Gastrocnemius medialis (tissue), 4 donors: ENCODE measurements around the gene F5. TPM values are rescaled to one million over a fixed set of nuclear protein-coding genes. Genes with fewer than 3 reads are reported as not detected.

Source experiments
- ATAC-seq, 2 donors: fragments of 150-250 bp; one replicate each; pipeline ENCODE4 v1.9.1; 2016
- DNase-seq, 2 donors: peaks; one replicate each; pipeline ENCODE4 v3.0.0-alpha.2; 2019
- H3K27ac ChIP-seq, 4 donors: fragments of 200-600 bp; sonication (generic); 1 replicate in 1 of 4; 2 replicates in 3 of 4; pipeline ENCODE4 v1.5.1; 2016 to 2018; ENCODE audit warnings: mild to moderate bottlenecking in 2 of 4, moderate library complexity in 1 of 4
- H3K27me3 ChIP-seq, 3 donors: fragments of 200-600 bp; sonication (generic) in 2 of 3; 1 replicate in 1 of 3; 2 replicates in 2 of 3; pipeline versions ENCODE4 v1.5.1 to v1.6.0; 2016 to 2019; ENCODE audit warnings: mild to moderate bottlenecking in 1 of 3, moderate library complexity in 1 of 3
- H3K36me3 ChIP-seq, 2 donors: fragments of 200-600 bp; sonication (generic) in 1 of 2; one replicate each; pipeline ENCODE4 v1.5.1; 2017 to 2018
- H3K4me1 ChIP-seq, 2 donors: fragments of 200-600 bp; sonication (generic) in 1 of 2; one replicate each; pipeline ENCODE4 v1.5.1; 2016 to 2017; ENCODE audit warnings: mild to moderate bottlenecking in 2 of 2
- H3K4me3 ChIP-seq, 4 donors: fragments of 200-600 bp; sonication (generic) in 3 of 4; 1 replicate in 1 of 4; 2 replicates in 3 of 4; pipeline ENCODE4 v1.5.1; 2016 to 2019; ENCODE audit warnings: mild to moderate bottlenecking in 2 of 4
- H3K9me3 ChIP-seq, 3 donors: fragments of 200-600 bp; sonication (generic) in 2 of 3; 1 replicate in 1 of 3; 2 replicates in 2 of 3; pipeline ENCODE4 v1.5.1; 2016 to 2019
- POLR2A ChIP-seq, 2 donors: fragments of 450-650 bp; IDR thresholded peaks; one replicate each; pipeline ENCODE4 v1.6.1; 2017; ENCODE audit warnings: antibody characterized with exemption in 2 of 2, mild to moderate bottlenecking in 2 of 2, moderate library complexity in 2 of 2
- in situ Hi-C, 4 donors: fragments of 200-750 bp; cut with MboI; loops; one replicate each; pipeline versions ENCODE4 v1.15.0 to v1.8.0; 2017; ENCODE audit warnings: low sequenced_read_pairs in 4 of 4
- intact Hi-C: fragments of 100-400 bp; cut with DNase I; formaldehyde crosslinking; loops from one replicate; pipeline ENCODE4 v1.15.1; 2023; ENCODE audit warnings: low total_unique reads
- total RNA-seq, 4 donors: library from RNA; depleted of rRNA; stranded (reverse); fragments of >200 nt; gene quantifications; one replicate each; pipeline versions ENCODE4 v1.1.0 to v1.2.3, GENCODE V29; 2016
- TF ChIP-seq, protein P1 (sequence below), 5 experiments: fragments of 450-650 bp in 3 of 5; fragments of 200-600 bp in 2 of 5; sonication (generic) in 2 of 5; IDR thresholded peaks in 4 of 5; conservative IDR thresholded peaks in 1 of 5; 1 replicate in 4 of 5; 2 replicates in 1 of 5; pipeline ENCODE4 v1.5.1; 2016 to 2019; ENCODE audit warnings: antibody characterized with exemption in 5 of 5, mild to moderate bottlenecking in 3 of 5, moderate library complexity in 3 of 5

F5 gene
- total RNA-seq, 4 donors from 2014 or later: 0.07 to 0.68 (median 0.22) TPM

DNA sequence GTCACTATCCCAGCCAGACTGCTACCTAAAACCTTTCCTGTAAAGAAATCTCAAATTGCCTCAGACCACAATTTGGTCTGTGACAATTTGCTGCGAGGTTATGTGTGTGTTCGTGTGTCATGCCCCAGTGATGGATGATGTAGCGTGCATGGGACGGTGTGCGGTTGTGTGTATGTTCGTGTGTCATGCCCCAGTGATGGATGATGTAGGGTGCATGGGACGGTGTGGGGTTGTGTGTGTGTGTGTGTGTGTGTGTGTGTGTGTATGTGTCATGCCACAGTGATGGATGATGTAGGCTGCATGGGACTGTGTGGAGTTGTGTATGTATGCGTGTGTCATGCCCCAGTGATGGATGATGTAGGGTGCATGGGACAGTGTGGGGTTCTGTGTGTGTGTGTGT is 34.3 kb upstream of the F5 start:
- ATAC-seq (no peak), DNase-seq (no peak)
- Histone ChIP-seq H3K36me3 (no peaks in the 10 kb centered on the region), H3K27ac (no peak overlapping the region), H3K27me3 (no peaks in the 10 kb centered on the region), H3K9me3 (no peaks in the 10 kb centered on the region), H3K4me1 (no peaks in the 10 kb centered on the region), H3K4me3 (no peak overlapping the region)
- TF ChIP-seq, protein P1, sequence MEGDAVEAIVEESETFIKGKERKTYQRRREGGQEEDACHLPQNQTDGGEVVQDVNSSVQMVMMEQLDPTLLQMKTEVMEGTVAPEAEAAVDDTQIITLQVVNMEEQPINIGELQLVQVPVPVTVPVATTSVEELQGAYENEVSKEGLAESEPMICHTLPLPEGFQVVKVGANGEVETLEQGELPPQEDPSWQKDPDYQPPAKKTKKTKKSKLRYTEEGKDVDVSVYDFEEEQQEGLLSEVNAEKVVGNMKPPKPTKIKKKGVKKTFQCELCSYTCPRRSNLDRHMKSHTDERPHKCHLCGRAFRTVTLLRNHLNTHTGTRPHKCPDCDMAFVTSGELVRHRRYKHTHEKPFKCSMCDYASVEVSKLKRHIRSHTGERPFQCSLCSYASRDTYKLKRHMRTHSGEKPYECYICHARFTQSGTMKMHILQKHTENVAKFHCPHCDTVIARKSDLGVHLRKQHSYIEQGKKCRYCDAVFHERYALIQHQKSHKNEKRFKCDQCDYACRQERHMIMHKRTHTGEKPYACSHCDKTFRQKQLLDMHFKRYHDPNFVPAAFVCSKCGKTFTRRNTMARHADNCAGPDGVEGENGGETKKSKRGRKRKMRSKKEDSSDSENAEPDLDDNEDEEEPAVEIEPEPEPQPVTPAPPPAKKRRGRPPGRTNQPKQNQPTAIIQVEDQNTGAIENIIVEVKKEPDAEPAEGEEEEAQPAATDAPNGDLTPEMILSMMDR (IDR thresholded peaks at IDR 0.05 in 4 of 5, conservative IDR thresholded peaks at IDR 0.05 in 1 of 5): no peak
- TF ChIP-seq POLR2A (IDR thresholded peaks at IDR 0.05): no peak
- in situ Hi-C loops: no loop called here
- intact Hi-C loops: no loop called here

DNA sequence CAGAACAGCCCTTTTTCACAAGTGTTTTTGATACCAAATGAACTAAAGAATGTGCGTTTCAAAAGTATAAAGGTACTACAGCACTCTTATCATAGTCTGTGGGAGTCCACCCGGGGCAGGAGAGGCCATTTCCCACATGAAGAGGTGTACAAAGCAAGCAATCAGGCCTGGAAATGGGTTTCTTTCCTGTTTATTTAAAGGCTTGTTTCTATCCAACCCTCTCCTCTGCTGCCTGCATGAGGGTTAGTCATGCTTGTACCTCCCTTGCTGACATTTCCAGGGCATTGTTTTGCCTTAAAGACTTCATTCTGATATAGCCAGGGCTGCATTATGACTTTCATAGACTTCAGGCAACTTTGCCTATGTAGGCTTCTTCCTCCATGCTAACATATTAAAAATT is 32.1 kb upstream of the F5 start:
- H3K4me1 ChIP-seq: no peaks in the 10 kb centered on the region
- H3K27ac ChIP-seq: no peak overlapping the region
- ATAC-seq (no peak), DNase-seq (no peak)
- in situ Hi-C loops: no loop called here
- TF ChIP-seq POLR2A (IDR thresholded peaks at IDR 0.05): no peak
- TF ChIP-seq, protein P1 (IDR thresholded peaks at IDR 0.05 in 4 of 5, conservative IDR thresholded peaks at IDR 0.05 in 1 of 5): no peak
- H3K9me3 ChIP-seq: no peaks in the 10 kb centered on the region
- no peaks in the 10 kb centered on the region for H3K36me3 ChIP-seq
- no peak overlapping the region for H3K4me3 ChIP-seq
- intact Hi-C loops: no loop called here
- H3K27me3 ChIP-seq: no peaks in the 10 kb centered on the region

DNA sequence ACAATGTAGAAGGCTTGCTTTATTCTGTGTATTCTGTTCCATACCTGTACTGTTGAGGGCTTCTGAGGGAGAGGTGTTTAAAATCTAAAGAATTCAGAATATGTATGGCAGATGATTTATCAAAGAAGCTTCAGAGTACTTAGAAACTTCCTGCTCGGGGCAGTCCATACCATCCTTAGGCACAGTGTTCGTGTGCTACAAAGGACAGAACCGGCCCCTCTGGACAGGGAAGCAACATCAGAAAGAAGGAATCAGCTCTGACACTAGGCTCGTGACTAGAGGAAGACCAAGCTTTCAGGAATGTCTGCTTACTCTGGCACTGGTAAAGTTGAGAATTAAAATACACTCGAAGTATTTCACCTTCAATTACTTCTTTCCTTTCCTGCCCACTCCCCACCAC is 29.5 kb upstream of the F5 start:
- no peaks in the 10 kb centered on the region for H3K36me3 ChIP-seq
- intact Hi-C loops (no loop called here), in situ Hi-C loops (no loop called here)
- no peaks in the 10 kb centered on the region for H3K4me1 ChIP-seq
- H3K4me3 ChIP-seq: no peak overlapping the region
- H3K9me3 ChIP-seq: no peaks in the 10 kb centered on the region
- H3K27me3 ChIP-seq: no peaks in the 10 kb centered on the region
- no peak for DNase-seq
- TF ChIP-seq, protein P1 (IDR thresholded peaks at IDR 0.05 in 4 of 5, conservative IDR thresholded peaks at IDR 0.05 in 1 of 5): no peak
- TF ChIP-seq POLR2A (IDR thresholded peaks at IDR 0.05): no peak
- no peak for ATAC-seq
- no peak overlapping the region for H3K27ac ChIP-seq

DNA sequence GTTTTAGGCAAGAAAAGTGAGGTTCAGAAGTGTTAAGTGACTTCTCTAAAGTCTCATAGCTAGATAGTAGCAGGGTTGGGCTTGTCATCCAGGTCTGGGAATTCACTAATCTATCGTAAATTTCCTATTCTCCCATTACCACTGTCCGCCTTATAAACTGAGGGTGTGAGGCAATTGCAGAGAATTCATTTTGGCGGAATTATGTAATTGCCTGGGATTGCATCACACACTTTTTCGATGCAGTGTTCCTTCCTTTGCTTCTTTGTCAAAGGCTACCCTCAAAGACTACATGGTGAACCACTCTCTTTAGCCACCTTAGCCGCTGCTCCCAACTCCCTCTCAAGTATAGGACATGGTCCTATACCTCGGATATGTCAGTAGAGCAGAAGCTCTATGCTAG is 24.6 kb upstream of the F5 start:
- no peak overlapping the region for H3K4me3 ChIP-seq
- no peak overlapping the region for H3K27ac ChIP-seq
- no peak for TF ChIP-seq POLR2A (IDR thresholded peaks at IDR 0.05)
- TF ChIP-seq, protein P1 (IDR thresholded peaks at IDR 0.05 in 4 of 5, conservative IDR thresholded peaks at IDR 0.05 in 1 of 5): no peak
- no peak for ATAC-seq
- H3K4me1 ChIP-seq: peaks cover 0 to 6% of the 10 kb centered on the region in 2 donors
- no peaks in the 10 kb centered on the region for H3K36me3 ChIP-seq
- intact Hi-C loops: no loop called here
- H3K27me3 ChIP-seq: no peaks in the 10 kb centered on the region
- in situ Hi-C loops: no loop called here
- no peak for DNase-seq
- no peaks in the 10 kb centered on the region for H3K9me3 ChIP-seq

DNA sequence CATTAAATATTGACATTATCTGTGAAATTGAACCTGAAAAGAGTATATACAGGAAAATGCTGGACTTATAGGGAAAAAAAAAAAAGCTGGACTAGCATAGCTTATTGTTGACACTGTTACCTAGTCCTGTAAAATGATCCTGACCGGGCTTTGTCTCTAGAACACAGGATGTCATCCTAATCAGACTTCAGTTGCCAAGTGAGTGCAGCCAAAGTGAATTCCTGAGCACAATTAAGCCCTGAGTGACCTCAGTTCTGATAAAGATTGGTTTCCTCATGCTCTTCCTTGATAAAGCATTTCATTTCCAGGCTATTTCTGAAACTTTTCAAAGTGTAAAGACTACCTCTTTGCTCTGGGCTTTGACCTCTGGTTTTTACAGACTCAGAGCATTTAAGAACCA is 23.8 kb upstream of the F5 start:
- intact Hi-C loops: no loop called here
- Histone ChIP-seq H3K4me1 (peaks cover 0 to 6% of the 10 kb centered on the region in 2 donors), H3K4me3 (no peak overlapping the region), H3K9me3 (no peaks in the 10 kb centered on the region), H3K27ac (no peak overlapping the region), H3K27me3 (no peaks in the 10 kb centered on the region), H3K36me3 (no peaks in the 10 kb centered on the region)
- no peak for DNase-seq
- ATAC-seq: peak; percentile 66 to 75
- TF ChIP-seq, protein P1 (IDR thresholded peaks at IDR 0.05 in 4 of 5, conservative IDR thresholded peaks at IDR 0.05 in 1 of 5): no peak
- no peak for TF ChIP-seq POLR2A (IDR thresholded peaks at IDR 0.05)
- in situ Hi-C loops: no loop called here
